HG03558 (cell line): ENCODE data around the gene GABARAP.
A peak's percentile ranks its signal among the peaks of the same experiment; 100 is the strongest.

Experiments
- ATAC-seq: cut with Tn5 transposase; IDR thresholded peaks from one replicate; pipeline ENCODE4 v1.9.1; 2021; ENCODE audit warnings: moderate number of reproducible peaks; ENCODE audit not compliant: unreplicated experiment; ENCODE audit errors: extremely low read depth

GABARAP gene

DNA sequence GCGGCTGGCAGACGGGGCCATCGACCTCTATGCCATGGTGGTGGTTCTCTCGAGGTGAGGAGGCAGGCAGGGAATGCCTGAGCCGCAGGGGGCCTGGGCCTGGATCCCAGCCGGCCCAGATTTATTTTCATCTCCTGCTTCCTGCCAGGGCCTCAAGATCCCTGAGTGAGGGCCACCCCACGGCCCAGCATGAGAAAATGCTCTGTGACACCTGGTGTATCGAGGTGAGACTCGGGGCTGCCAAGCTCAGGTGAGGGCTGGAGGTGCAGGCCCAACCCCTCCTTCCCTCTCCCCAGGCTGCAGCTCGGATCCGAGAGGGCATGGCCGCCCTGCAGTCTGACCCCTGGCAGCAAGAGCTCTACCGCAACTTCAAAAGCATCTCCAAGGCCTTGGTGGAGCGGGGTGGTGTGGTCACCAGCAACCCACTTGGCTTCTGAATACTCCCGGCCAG is 17.6 kb downstream of the GABARAP start:
- no peak for ATAC-seq

GRCh38 chr17:7224110-7224509 is 18.1 kb downstream of the GABARAP start:
- ATAC-seq = no peak

DNA sequence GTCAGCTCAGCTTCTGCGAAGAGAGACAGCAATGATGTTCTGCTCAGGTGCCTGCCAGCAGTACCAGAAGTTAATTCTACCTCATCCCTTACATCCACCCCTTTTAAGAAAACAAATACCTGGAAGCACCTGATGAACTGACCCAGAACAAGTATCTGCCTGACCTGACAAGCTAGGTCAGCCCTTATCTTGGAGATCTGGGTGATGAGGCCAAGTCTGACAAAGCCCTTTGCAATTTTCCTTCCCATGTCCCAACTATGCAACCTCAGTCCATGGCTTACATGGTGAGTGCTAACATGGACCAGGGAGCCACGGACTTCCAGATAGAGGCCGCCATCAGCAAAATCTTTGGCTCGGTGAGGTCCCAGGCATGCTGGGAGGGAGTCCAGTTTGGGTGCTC is 18.9 kb downstream of the GABARAP start:
- ATAC-seq = no peak

DNA sequence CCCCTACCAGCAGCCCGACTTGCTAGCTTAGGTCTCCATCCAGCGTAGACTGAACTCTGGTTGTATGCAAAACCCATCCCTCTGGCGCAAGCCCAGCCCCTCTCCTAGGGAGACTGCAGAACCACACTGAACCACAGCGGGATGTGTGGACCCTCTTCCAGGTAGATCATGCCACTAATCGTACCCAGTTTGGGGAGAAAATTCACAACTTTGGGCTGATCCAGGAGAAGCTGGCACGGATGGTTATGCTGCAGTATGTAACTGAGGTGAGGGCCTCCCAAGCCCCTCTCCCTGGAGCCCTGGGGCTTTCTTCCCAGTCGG is 19.3 kb downstream of the GABARAP start:
- no peak for ATAC-seq

DNA sequence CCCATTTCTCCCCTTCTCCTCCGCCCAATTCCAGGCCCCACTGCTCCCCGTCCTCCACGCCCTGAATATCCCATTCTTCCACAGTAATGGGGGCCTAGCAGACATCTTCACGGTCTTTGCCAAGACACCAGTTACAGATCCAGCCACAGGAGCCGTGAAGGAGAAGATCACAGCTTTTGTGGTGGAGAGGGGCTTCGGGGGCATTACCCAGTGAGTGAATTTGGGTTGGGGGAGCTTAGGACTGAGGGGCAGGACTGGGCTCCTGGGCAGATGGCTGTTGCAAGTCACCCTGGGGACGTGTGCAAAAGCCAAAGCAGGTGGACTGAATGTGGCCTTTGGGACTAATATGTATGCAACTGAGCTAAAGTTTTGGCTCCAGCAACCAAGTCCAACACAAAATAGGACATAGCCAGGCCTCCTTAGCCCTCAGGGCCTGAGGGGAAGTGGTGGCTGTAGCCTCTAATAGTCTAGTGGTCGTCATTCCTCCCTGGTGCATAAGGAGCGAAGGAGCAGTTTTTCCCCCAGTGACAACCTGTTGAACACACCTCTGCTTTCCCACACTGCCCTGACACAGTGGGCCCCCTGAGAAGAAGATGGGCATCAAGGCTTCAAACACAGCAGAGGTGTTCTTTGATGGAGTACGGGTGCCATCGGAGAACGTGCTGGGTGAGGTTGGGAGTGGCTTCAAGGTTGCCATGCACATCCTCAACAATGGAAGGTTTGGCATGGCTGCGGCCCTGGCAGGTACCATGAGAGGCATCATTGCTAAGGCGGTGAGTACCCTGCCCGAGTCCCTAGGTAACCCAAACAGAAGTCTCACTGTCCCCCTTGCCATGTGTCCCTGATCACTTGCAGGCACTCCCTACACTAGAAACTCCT is 19.9 kb downstream of the GABARAP start:
- no peak for ATAC-seq

GRCh38 chr17:7221278-7222092 is 20.8 kb downstream of the GABARAP start:
- no peak for ATAC-seq

GRCh38 chr17:7220593-7221277 is 21.5 kb downstream of the GABARAP start:
- ATAC-seq = no peak

- ATAC-seq = no peak
These were observed 22.2 kb downstream of the GABARAP start, which contains the start of the genes ACADVL and DLG4 for GRCh38 chr17:7219812-7220592. ACADVL (plus strand) TSS chr17:7219938; CDS start chr17:7219985, 47 bp downstream. DLG4 (minus strand) TSS chr17:7219836.

GRCh38 chr17:7219229-7219811 is 22.9 kb downstream of the GABARAP start:
- no peak for ATAC-seq

DNA sequence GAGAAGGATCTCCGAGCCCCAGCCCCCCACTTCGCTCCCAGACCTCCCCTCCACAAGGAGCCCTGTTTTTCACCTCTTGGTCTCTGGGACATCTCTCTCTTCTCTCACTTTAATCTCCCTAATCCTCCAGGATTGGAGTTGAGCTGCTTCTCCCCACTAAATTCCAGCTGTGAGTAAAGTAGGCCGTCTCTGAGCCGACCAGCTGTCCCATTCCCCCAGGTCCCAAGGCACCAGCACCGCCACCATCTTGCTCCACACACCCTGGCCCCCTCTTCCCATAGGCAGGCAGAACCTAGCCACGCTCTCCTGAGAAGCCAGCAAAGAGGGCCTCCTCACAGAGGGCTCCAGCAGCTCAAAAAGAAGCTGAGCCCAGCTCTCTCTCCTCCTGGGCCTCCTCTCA is 23.5 kb downstream of the GABARAP start:
- ATAC-seq = no peak

DNA sequence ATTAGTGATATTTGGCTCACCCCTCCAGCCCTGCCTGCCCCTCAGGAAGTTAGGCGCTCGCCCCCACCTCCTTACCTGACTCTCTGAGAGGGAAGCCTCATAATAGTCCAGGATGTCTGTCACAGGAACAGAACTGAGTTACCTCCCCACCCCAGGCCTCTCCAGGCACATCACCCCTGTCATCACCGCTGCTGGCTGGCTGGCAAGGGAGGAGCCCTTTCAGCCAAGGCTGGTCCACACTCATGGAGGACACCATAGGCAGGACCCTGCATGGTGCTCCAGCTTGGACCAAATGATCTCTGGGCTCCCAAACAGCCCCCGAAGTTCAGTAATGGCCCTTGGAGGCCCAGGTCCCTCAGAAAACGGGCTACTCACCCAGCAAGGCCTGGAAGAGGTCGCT is 24.1 kb downstream of the GABARAP start:
- no peak for ATAC-seq

DNA sequence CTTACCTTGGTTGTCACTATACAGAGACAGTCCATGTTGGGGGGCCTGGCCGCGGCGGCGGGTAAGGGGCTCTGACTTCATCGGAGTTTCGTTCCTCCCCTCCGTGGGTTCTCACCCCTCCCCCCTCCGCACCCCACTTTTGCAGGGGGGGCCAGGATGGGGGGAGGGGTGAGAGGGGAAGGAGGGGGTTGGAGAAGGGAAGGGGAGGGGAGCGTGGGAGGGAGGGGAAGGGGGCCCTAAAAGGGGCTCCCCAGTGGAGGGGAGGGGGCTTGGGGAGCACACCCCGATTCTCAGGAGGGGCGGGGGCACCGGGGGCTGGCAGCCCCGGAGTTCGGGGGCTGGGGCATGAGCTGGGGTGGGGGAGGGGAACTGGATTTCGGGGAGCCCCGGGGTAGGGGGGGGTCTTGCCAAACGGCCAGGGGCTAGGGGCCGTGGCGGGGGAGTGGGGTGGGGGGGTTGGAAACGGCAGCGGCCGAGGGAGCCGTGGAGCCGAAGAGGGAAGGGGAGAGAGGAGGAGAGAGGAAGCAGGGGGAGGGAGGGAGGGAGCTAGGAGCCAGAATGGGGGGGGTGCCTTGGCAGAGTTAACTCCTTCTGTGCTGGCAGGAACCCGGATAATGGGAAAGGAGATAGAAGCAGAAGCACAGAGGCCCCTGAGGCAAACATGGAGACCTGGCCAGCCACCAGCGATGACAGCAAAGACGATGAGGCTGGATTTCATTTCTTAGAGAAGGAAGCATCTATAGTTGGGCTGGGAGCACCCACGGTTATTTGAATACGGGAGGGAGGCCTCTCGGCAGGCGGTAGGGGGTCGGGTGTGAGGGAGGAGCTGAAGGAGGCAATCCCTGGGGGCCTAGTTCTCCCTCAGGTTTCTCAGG is 24.9 kb downstream of the GABARAP start:
- no peak for ATAC-seq

DNA sequence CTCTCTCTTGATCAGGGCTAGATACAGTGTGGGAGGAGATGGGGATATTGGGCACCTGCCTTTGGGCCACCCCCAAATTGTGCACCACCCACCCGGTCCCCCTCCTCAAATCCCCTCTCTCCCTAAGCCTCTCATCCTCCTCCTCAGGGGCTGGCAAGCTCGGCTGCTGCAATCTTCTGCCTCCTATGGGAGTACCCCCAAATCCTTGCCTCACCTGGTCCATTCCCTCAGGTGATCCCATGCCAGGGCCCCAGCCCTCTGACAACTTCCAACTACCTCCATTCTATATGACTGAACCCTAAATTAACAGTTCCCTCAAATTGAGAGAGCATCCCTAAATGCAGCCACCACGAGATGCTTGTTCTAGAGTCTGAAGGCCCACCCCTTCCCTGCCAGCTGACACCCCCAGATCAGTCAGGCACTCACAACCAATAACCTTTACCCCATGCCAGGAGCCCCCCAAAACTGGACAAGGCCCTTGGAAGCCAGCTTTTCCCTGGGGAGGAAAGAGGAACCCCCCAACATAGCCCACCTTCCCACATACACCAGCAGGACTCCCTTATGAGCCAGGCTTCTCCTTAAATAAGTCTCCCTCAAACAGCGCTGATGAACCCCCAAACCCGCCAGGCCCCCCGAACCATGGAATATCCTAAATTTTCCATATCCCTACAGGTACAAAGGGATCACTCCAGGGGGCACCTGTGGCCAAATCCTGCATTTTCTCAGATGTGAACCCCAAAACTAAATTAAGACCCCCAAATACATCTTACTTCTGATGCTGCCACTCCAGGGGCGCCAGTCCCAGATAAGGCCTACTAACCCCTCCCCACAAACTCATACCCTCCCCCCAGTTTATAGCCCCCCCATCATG is 25.8 kb downstream of the GABARAP start:
- ATAC-seq = no peak

DNA sequence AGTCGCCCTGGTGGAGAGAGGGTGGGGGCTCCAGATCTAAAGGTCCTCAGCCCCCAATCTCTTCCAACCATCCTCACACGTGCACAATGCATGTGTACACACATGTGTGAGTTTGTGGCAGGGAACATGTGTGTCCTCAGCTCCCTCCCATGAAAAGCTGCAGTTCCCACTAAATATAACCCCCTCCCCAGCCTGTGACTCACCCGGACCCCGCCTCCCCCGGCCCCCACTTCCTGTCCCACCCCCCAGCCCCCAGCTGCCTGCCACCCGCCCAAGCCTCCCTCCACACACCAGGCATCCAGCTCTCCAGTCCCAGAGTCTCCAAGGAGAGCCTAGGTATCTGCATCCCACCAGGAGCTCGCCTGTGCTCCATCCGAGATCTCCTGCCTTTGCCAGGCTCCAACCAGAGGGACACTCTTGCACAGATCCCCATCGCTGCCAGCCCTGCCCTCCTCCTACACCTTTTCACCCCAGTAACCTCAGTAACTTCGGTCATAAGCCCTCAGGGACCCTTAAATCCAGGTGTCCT is 26.5 kb downstream of the GABARAP start:
- ATAC-seq = no peak

DNA sequence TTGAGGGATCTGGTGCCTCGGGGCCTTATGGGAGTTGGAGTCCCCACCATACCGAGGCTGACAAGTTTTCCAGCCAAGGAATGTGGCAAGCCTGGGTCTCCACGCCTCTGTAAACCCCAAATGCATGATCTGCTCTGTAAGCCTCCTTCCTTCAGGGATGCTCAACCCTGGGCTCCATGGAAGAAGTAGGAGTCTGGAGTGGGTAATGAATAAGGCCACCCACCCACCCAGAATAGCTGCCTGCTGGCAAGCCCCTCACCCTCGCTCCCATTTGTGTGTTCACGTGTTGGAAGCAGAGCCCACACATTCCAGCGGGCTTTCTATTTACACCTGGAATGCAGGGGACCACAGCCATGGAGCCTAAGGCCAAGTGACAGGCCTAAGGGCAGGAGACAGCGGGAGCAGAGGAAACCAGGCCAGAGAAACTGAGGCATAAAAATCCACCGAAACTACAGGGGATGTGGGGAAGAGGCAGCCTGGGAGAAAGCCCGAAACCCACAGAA is 27.1 kb downstream of the GABARAP start:
- ATAC-seq = no peak

- ATAC-seq = peak; percentile 50
These were observed 27.7 kb downstream of the GABARAP start for GRCh38 chr17:7214300-7215135.
